ENCODE results near the gene GTF3C5. TPM values are rescaled to one million over a fixed set of nuclear protein-coding genes. Genes with fewer than 3 reads are reported as not detected.
A peak's percentile ranks its signal among the peaks of the same experiment; 100 is the strongest.
"Not testable (repeated sequence)": the region's sequence is repeated elsewhere in the genome, so short reads cannot be mapped to it uniquely, and the experiment has no call there.

GTF3C5 gene
- polyA plus RNA-seq, 1 of the 3 experiments (the other 2 are of a cell fraction), result 57.3 TPM

GRCh38 chr9:132997591-132997990, 33.2 kb upstream of the GTF3C5 start:
- ChIA-PET CTCF (interaction anchor here (2.3 kb wide), 1 partner anchor 20 kb away, joined by 10 read pairs; the partner anchor contains the start of gene GFI1B), POLR2A (no interaction called here)
- peak; percentile 10 for DNase-seq
- no peak overlapping the region for H3K4me2 ChIP-seq
- H3K9ac ChIP-seq, result no peak overlapping the region
- H2AFZ ChIP-seq (ENCODE audit: low read depth), result no peak overlapping the region
- H3F3A ChIP-seq (replicated peaks; ENCODE audit: insufficient read depth), result no peaks in the 10 kb centered on the region
- no peak overlapping the region for H3K4me3 ChIP-seq (ENCODE audit: low read depth in 2 of 2, low read length in 1 of 2)
- H3K36me3 ChIP-seq (replicated peaks in 1 of 2; ENCODE audit: control insufficient read depth in 1 of 2, insufficient read depth in 2 of 2, low read length in 1 of 2), result no peaks in the 10 kb centered on the region
- no peak for TF ChIP-seq NFIC (IDR thresholded peaks at IDR 0.05; ENCODE audit: borderline replicate concordance)
- no peak for TF ChIP-seq FOXM1 (IDR thresholded peaks at IDR 0.05; ENCODE audit: low read depth)
- TF ChIP-seq, protein P1, sequence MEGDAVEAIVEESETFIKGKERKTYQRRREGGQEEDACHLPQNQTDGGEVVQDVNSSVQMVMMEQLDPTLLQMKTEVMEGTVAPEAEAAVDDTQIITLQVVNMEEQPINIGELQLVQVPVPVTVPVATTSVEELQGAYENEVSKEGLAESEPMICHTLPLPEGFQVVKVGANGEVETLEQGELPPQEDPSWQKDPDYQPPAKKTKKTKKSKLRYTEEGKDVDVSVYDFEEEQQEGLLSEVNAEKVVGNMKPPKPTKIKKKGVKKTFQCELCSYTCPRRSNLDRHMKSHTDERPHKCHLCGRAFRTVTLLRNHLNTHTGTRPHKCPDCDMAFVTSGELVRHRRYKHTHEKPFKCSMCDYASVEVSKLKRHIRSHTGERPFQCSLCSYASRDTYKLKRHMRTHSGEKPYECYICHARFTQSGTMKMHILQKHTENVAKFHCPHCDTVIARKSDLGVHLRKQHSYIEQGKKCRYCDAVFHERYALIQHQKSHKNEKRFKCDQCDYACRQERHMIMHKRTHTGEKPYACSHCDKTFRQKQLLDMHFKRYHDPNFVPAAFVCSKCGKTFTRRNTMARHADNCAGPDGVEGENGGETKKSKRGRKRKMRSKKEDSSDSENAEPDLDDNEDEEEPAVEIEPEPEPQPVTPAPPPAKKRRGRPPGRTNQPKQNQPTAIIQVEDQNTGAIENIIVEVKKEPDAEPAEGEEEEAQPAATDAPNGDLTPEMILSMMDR (IDR thresholded peaks at IDR 0.05), result no peak
- no peak for TF ChIP-seq REST (IDR thresholded peaks at IDR 0.05; ENCODE audit: low read depth, low read length)
- no peak for TF ChIP-seq MAX (IDR thresholded peaks at IDR 0.05; ENCODE audit: low read depth)
- TF ChIP-seq SIN3A (IDR thresholded peaks at IDR 0.05; ENCODE audit: borderline replicate concordance, low read depth, low read length), result no peak
- no peak for TF ChIP-seq TAF1 (IDR thresholded peaks at IDR 0.05; ENCODE audit: borderline replicate concordance, low read depth, low read length)
- TF ChIP-seq EP300 (IDR thresholded peaks at IDR 0.05; ENCODE audit: borderline replicate concordance in 1 of 2, low read depth in 1 of 2, low read length in 1 of 2), result no peak
- TF ChIP-seq, protein P2, sequence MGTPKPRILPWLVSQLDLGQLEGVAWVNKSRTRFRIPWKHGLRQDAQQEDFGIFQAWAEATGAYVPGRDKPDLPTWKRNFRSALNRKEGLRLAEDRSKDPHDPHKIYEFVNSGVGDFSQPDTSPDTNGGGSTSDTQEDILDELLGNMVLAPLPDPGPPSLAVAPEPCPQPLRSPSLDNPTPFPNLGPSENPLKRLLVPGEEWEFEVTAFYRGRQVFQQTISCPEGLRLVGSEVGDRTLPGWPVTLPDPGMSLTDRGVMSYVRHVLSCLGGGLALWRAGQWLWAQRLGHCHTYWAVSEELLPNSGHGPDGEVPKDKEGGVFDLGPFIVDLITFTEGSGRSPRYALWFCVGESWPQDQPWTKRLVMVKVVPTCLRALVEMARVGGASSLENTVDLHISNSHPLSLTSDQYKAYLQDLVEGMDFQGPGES (IDR thresholded peaks at IDR 0.05; ENCODE audit: low read depth, low read length), result no peak
- TF ChIP-seq PBX3 (IDR thresholded peaks at IDR 0.05), result no peak
- TF ChIP-seq SMC3 (IDR thresholded peaks at IDR 0.05; ENCODE audit: low read depth, low read length), result no peak
- H3K9me3 ChIP-seq, result no peaks in the 10 kb centered on the region
- 42% methylated on average over 4 of the region's 4 CpGs for WGBS (ENCODE audit: low lambda C conversion rate)
- no peaks in the 10 kb centered on the region for H3K79me2 ChIP-seq (ENCODE audit: insufficient read depth)
- H3K4me1 ChIP-seq (ENCODE audit: control insufficient read depth in 1 of 2, insufficient read depth in 2 of 2, low read depth in 1 of 2, low read length in 1 of 2), result no peaks in the 10 kb centered on the region; a peak in 1 of 4 replicates
- H3K9me2 ChIP-seq, result no peaks in the 10 kb centered on the region
- H3K27ac ChIP-seq (ENCODE audit: low read depth in 2 of 2, low read length in 1 of 2), result no peak overlapping the region
- no peaks in the 10 kb centered on the region for H4K20me1 ChIP-seq (ENCODE audit: insufficient read depth)
- H3K27me3 ChIP-seq (ENCODE audit: insufficient read depth), result peaks cover 49% of the 10 kb centered on the region

DNA sequence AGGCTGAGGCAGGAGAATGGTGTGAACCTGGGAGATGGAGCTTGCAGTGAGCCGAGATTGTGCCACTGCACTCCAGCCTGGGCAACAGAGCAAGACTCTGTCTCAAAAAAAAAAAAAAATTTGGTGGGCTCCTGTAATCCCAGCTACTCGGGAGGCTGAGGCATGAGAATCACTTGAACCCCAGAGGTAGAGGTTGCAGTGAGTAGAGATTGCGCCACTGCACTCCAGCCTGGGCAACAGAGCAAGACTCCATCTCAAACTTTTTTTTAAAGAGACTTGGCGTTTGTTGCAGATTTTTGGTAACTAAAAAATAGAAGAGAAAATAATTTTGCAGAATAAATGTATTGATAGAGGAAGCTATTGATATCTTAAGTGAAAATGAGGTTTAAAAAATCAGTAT, 32.6 kb upstream of the GTF3C5 start:
- DNase-seq; H3K9me3 ChIP-seq; POLR2A ChIA-PET; H2AFZ ChIP-seq (ENCODE audit: low read depth); H4K20me1 ChIP-seq (ENCODE audit: insufficient read depth); H3F3A ChIP-seq (replicated peaks; ENCODE audit: insufficient read depth); H3K36me3 ChIP-seq (replicated peaks in 1 of 2; ENCODE audit: control insufficient read depth in 1 of 2, insufficient read depth in 2 of 2, low read length in 1 of 2); H3K79me2 ChIP-seq (ENCODE audit: insufficient read depth); H3K4me1 ChIP-seq (ENCODE audit: control insufficient read depth in 1 of 2, insufficient read depth in 2 of 2, low read depth in 1 of 2, low read length in 1 of 2); H3K9me2 ChIP-seq; H3K4me3 ChIP-seq (ENCODE audit: low read depth in 2 of 2, low read length in 1 of 2); H3K4me2 ChIP-seq; H3K27ac ChIP-seq (ENCODE audit: low read depth in 2 of 2, low read length in 1 of 2); H3K9ac ChIP-seq: not testable (repeated sequence)
- H3K27me3 ChIP-seq (ENCODE audit: insufficient read depth), result peaks cover 43% of the 10 kb centered on the region; the same call in 1 of the 2 replicates
- CTCF ChIA-PET, result interaction anchor here (1.8 to 2.3 kb wide), 2 partner anchors 20 to 24 kb away, joined by 5 to 10 read pairs; partner anchors contain the start of gene GFI1B
- WGBS (ENCODE audit: low lambda C conversion rate), result 61% methylated on average over 3 of the region's 4 CpGs

Measured in SK-N-SH (cell line).